HG02763 (cell line): ENCODE measurements around the gene HDAC4.
A peak's percentile ranks its signal among the peaks of the same experiment; 100 is the strongest.

Experiments used
- ATAC-seq: cut with Tn5 transposase; IDR thresholded peaks from one replicate; pipeline ENCODE4 v1.9.1; 2021; ENCODE audit warnings: mild to moderate bottlenecking, moderate library complexity; ENCODE audit not compliant: unreplicated experiment

The HDAC4 gene

GRCh38 chr2:239271882-239272281, 128.9 kb downstream of the HDAC4 start:
- no peak for ATAC-seq

- ATAC-seq, result no peak
Observed at GRCh38 chr2:239271471-239271870, 129.3 kb downstream of the HDAC4 start.

GRCh38 chr2:239269916-239270315, 130.9 kb downstream of the HDAC4 start:
- ATAC-seq, result no peak

- ATAC-seq, result no peak
Observed at GRCh38 chr2:239269173-239269885, 131.5 kb downstream of the HDAC4 start.

- no peak for ATAC-seq
Observed at GRCh38 chr2:239268549-239268948, 132.3 kb downstream of the HDAC4 start.

GRCh38 chr2:239268082-239268481, 132.7 kb downstream of the HDAC4 start:
- no peak for ATAC-seq

- peak; percentile 89 for ATAC-seq
Observed at GRCh38 chr2:239267288-239267951, 133.4 kb downstream of the HDAC4 start.

GRCh38 chr2:239266779-239267287, 134.0 kb downstream of the HDAC4 start:
- ATAC-seq, result peak; percentile 4

- ATAC-seq, result no peak
Observed at GRCh38 chr2:239266434-239266766, 134.4 kb downstream of the HDAC4 start.

- no peak for ATAC-seq
Observed at GRCh38 chr2:239265681-239266433, 135.0 kb downstream of the HDAC4 start.

- ATAC-seq, result no peak
Observed at GRCh38 chr2:239264838-239265651, 135.8 kb downstream of the HDAC4 start.

GRCh38 chr2:239264492-239264837, 136.4 kb downstream of the HDAC4 start:
- no peak for ATAC-seq

- no peak for ATAC-seq
Observed at GRCh38 chr2:239263669-239264491, 136.9 kb downstream of the HDAC4 start.

GRCh38 chr2:239263231-239263630, 137.6 kb downstream of the HDAC4 start:
- no peak for ATAC-seq

GRCh38 chr2:239262484-239263230, 138.2 kb downstream of the HDAC4 start:
- ATAC-seq, result no peak

GRCh38 chr2:239261796-239262483, 138.9 kb downstream of the HDAC4 start:
- no peak for ATAC-seq

GRCh38 chr2:239261356-239261755, 139.5 kb downstream of the HDAC4 start:
- no peak for ATAC-seq

GRCh38 chr2:239260546-239261327, 140.1 kb downstream of the HDAC4 start:
- no peak for ATAC-seq
